LNCAP (cell line): ENCODE results near the gene KRTAP12-3.

Source experiments
- CTCF ChIP-seq: fragments of 450-650 bp; IDR thresholded peaks from 2 replicates; pipeline ENCODE4 v1.5.1; 2017; ENCODE audit warnings: mild to moderate bottlenecking

The KRTAP12-3 gene

GRCh38 chr21:44667612-44668011, 9.9 kb downstream of the KRTAP12-3 start:
- TF ChIP-seq CTCF: no peak

- TF ChIP-seq CTCF: no peak
Measured at GRCh38 chr21:44670642-44671432, 13.1 kb downstream of the KRTAP12-3 start.

- TF ChIP-seq CTCF: no peak
Measured at GRCh38 chr21:44671911-44672310, 14.2 kb downstream of the KRTAP12-3 start.

GRCh38 chr21:44677881-44678280, 20.1 kb downstream of the KRTAP12-3 start:
- TF ChIP-seq CTCF: no peak

- TF ChIP-seq CTCF: no peak
Measured at GRCh38 chr21:44681152-44681551, 23.4 kb downstream of the KRTAP12-3 start.

GRCh38 chr21:44681861-44682579, 24.3 kb downstream of the KRTAP12-3 start, which contains the start of gene KRTAP12-1:
KRTAP12-1 (minus strand) TSS chr21:44682163; CDS start chr21:44682123, 40 bp downstream.
- no peak for TF ChIP-seq CTCF

- no peak for TF ChIP-seq CTCF
Measured at GRCh38 chr21:44682580-44683151, 24.9 kb downstream of the KRTAP12-3 start.
